Activated T-cell treated with anti-CD3 and anti-CD28 coated beads, Interleukin-2, amount 50 U/mL, for 72 hours (primary cell): ENCODE measurements around the gene DPYD. TPM values are rescaled to one million over a fixed set of nuclear protein-coding genes. Genes with fewer than 3 reads are reported as not detected.
A peak's percentile ranks its signal among the peaks of the same experiment; 100 is the strongest.

Source experiments
- ATAC-seq, 2 donors: fragments of 150-1000 bp; cut with Tn5 transposase; replicated peaks in 1 of 2; 2 replicates each; pipeline ENCODE4 v1.10.0; 2021; ENCODE audit warnings: moderate library complexity in 2 of 2, mild to moderate bottlenecking in 1 of 2
- DNase-seq, 2 donors: peaks; one replicate each; pipeline ENCODE4 v3.0.0; 2021 to 2022; ENCODE audit warnings: mixed read lengths in 1 of 2
- H3K27ac Mint-ChIP-seq: one replicate; pipeline ENCODE4 v1.8.0; 2022; ENCODE audit warnings: mild to moderate bottlenecking, moderate library complexity, mixed read lengths
- H3K27me3 Mint-ChIP-seq: one replicate; pipeline ENCODE4 v1.8.0; 2022; ENCODE audit warnings: low read depth, mixed read lengths
- H3K36me3 Mint-ChIP-seq, 2 donors: one replicate each; pipeline ENCODE4 v1.8.0; 2022; ENCODE audit warnings: mixed read lengths in 2 of 2, mild to moderate bottlenecking in 1 of 2; ENCODE audit not compliant: insufficient read depth in 2 of 2
- H3K4me1 Mint-ChIP-seq: one replicate; pipeline ENCODE4 v1.8.0; 2022; ENCODE audit warnings: low read depth, mixed read lengths
- H3K4me3 Mint-ChIP-seq, 2 donors: one replicate each; pipeline ENCODE4 v1.8.0; 2022; ENCODE audit warnings: mild to moderate bottlenecking in 2 of 2, mixed read lengths in 2 of 2, moderate library complexity in 2 of 2
- H3K9me3 Mint-ChIP-seq, 2 donors: one replicate each; pipeline ENCODE4 v1.8.0; 2022; ENCODE audit warnings: mixed read lengths in 2 of 2
- total RNA-seq, 2 donors: library from RNA; stranded (reverse); gene quantifications; one replicate each; pipeline ENCODE4 v1.2.3, GENCODE V29; 2022

Gene DPYD
- total RNA-seq, 2 donors from 2014 or later: 13.4 to 18.2 TPM

GRCh38 chr1:97740891-97741290 lies 179.9 kb downstream of the DPYD start:
- Mint-ChIP-seq H3K4me3 (no peak overlapping the region), H3K36me3 (no peaks in the 10 kb centered on the region), H3K4me1 (no peaks in the 10 kb centered on the region), H3K27ac (no peak overlapping the region), H3K9me3 (no peaks in the 10 kb centered on the region), H3K27me3 (no peaks in the 10 kb centered on the region)
- DNase-seq (no peak), ATAC-seq (no peak)

DNA sequence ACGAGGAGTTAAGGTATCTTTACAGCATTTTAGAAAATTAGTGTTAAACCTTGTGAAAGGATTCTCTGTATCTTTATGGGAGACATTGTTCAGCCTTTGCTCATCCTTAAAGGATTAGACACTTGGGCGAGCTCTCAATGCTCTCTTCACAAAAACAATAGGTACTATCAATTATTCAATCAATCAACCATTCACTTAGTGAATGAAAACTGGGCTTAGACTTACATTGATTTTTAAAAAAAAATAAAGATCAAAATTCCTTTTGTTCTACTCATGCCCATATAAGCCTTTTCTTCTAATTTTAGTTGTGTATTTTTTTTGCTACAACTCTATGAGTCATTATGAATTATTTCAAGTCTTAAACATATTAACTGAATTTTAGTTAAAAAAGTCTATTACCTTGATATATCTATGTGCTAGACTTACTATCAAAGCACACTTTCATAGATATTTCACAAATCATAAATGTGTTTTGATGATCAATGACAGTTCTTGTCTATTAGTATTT lies 181.2 kb downstream of the DPYD start:
- Mint-ChIP-seq H3K27ac (no peak overlapping the region), H3K36me3 (no peaks in the 10 kb centered on the region), H3K4me3 (no peak overlapping the region), H3K27me3 (no peaks in the 10 kb centered on the region), H3K4me1 (no peaks in the 10 kb centered on the region), H3K9me3 (no peaks in the 10 kb centered on the region)
- no peak for DNase-seq
- ATAC-seq: no peak

- no peaks in the 10 kb centered on the region for H3K9me3 Mint-ChIP-seq
- H3K27me3 Mint-ChIP-seq: no peaks in the 10 kb centered on the region
- no peaks in the 10 kb centered on the region for H3K4me1 Mint-ChIP-seq
- no peak overlapping the region for H3K4me3 Mint-ChIP-seq
- no peaks in the 10 kb centered on the region for H3K36me3 Mint-ChIP-seq
- ATAC-seq: no peak
- DNase-seq: no peak
- no peak overlapping the region for H3K27ac Mint-ChIP-seq
Measured at GRCh38 chr1:97738270-97738669, 182.6 kb downstream of the DPYD start.

- Mint-ChIP-seq H3K4me3 (no peak overlapping the region), H3K4me1 (peaks cover 10% of the 10 kb centered on the region), H3K36me3 (no peaks in the 10 kb centered on the region), H3K9me3 (no peaks in the 10 kb centered on the region), H3K27me3 (no peaks in the 10 kb centered on the region), H3K27ac (no peak overlapping the region)
- ATAC-seq (no peak), DNase-seq (no peak)
Measured at GRCh38 chr1:97730271-97730670, 190.6 kb downstream of the DPYD start.

DNA sequence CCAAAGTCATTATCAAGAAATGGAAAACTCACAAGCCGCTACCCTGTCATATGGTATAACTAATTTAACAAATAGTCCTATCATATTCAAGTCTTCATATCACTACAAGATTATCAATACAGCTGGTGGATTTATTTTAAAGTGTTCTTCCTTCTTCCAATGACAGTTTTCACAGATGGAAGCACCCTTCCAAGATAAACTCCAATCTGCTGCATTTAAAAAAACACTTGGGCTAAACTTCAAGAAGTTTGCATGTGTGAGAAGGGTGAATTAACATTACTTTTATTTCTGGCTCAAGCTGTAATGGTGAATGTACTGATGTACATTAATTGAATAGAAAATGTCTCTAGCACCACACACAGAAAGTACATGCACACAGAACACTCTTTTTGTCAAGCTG lies 192.4 kb downstream of the DPYD start:
- no peak for DNase-seq
- H3K36me3 Mint-ChIP-seq: peaks cover 0 to 3% of the 10 kb centered on the region in 2 donors
- no peak overlapping the region for H3K27ac Mint-ChIP-seq
- H3K4me3 Mint-ChIP-seq: no peak overlapping the region
- no peak for ATAC-seq
- no peaks in the 10 kb centered on the region for H3K27me3 Mint-ChIP-seq
- peaks cover 0 to 3% of the 10 kb centered on the region in 2 donors for H3K9me3 Mint-ChIP-seq
- peaks cover 10% of the 10 kb centered on the region for H3K4me1 Mint-ChIP-seq

DNA sequence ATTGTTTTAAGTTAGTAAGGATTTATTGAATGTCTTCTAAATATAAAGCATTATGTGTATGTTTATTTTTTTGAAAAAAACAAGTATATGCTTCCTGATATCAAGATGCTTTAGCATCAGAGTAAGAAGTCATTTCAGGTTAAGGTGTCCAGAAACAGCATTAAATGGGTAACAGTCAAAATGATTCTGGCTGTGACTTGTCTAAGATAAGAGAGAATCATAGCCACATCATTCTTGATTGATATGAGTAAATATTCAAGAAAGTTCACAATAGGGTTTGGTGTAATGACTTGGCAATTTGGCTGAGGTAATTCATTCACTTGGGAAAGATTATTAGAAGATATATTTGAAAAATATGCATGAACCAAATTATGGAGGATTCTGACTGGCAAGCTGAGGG lies 193.8 kb downstream of the DPYD start:
- DNase-seq (no peak), ATAC-seq (no peak)
- Mint-ChIP-seq H3K27me3 (no peaks in the 10 kb centered on the region), H3K36me3 (peaks cover 0 to 3% of the 10 kb centered on the region in 2 donors), H3K4me1 (peaks cover 10% of the 10 kb centered on the region), H3K9me3 (peaks cover 0 to 3% of the 10 kb centered on the region in 2 donors), H3K4me3 (no peak overlapping the region), H3K27ac (peak overlapping the region; percentile 76)

- no peak overlapping the region for H3K27ac Mint-ChIP-seq
Measured at GRCh38 chr1:97726386-97726785, 194.4 kb downstream of the DPYD start.

GRCh38 chr1:97721221-97721620 lies 199.6 kb downstream of the DPYD start:
- DNase-seq: no peak
- H3K9me3 Mint-ChIP-seq: peaks cover 0 to 7% of the 10 kb centered on the region in 2 donors
- no peak overlapping the region for H3K27ac Mint-ChIP-seq
- H3K4me3 Mint-ChIP-seq: no peak overlapping the region
- no peaks in the 10 kb centered on the region for H3K27me3 Mint-ChIP-seq
- no peaks in the 10 kb centered on the region for H3K4me1 Mint-ChIP-seq
- ATAC-seq: no peak
- peaks cover 7 to 10% of the 10 kb centered on the region in 2 donors for H3K36me3 Mint-ChIP-seq

More at GRCh38 chr1:97726386-97726785, 194.4 kb downstream of the DPYD start:
- Mint-ChIP-seq H3K36me3 (peaks cover 0 to 3% of the 10 kb centered on the region in 2 donors), H3K4me3 (no peak overlapping the region), H3K9me3 (peaks cover 0 to 3% of the 10 kb centered on the region in 2 donors), H3K27me3 (no peaks in the 10 kb centered on the region), H3K4me1 (peaks cover 10% of the 10 kb centered on the region)
- ATAC-seq (no peak), DNase-seq (no peak)

DNA sequence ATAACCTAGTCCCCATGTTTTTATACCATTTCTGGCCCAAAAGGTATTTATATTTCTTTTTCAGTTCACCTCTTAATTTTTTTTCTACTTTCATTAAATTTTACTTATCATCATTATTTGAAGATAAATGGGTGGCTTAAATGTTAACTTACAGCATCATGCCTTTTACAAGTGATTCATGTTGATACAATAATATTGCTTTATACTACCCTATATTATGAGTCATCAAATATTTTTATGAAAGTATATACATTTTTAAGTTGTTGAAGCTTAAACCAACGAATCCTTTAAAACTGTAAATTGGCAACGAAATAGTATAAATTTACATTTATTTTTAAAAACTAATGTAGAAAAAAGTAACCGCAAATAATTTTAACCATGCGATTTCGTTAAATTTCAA lies 207.9 kb downstream of the DPYD start:
- ATAC-seq (no peak), DNase-seq (no peak)
- no peaks in the 10 kb centered on the region for H3K4me1 Mint-ChIP-seq
- peaks cover 0 to under 1% of the 10 kb centered on the region in 2 donors for H3K9me3 Mint-ChIP-seq
- no peaks in the 10 kb centered on the region for H3K27me3 Mint-ChIP-seq
- no peak overlapping the region for H3K4me3 Mint-ChIP-seq
- H3K36me3 Mint-ChIP-seq: peaks cover 4 to 5% of the 10 kb centered on the region in 2 donors
- no peak overlapping the region for H3K27ac Mint-ChIP-seq

DNA sequence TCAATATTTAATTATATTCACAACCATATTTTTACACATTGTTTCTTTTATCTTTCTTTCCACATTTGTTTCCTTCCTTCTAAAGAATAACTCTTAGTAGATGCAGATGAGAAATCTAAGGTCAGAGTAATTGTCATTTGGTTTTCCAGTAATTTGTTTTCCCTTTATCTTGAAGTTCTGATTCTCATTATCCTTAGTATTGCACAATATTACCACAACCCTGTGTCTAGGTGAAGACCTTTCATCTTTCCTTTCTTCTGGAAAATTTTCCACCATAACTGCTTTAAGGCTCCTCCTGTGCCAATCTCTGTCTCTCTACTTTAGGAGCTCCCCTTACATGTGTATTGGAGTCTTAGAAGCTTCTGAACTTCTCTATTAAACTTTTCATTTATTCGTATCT lies 209.0 kb downstream of the DPYD start:
- no peaks in the 10 kb centered on the region for H3K36me3 Mint-ChIP-seq
- H3K4me1 Mint-ChIP-seq: no peaks in the 10 kb centered on the region
- ATAC-seq (no peak), DNase-seq (no peak)
- no peaks in the 10 kb centered on the region for H3K9me3 Mint-ChIP-seq
- no peak overlapping the region for H3K27ac Mint-ChIP-seq
- H3K27me3 Mint-ChIP-seq: no peaks in the 10 kb centered on the region
- H3K4me3 Mint-ChIP-seq: no peak overlapping the region

- no peak for DNase-seq
- Mint-ChIP-seq H3K4me1 (no peaks in the 10 kb centered on the region), H3K9me3 (no peaks in the 10 kb centered on the region), H3K36me3 (peaks cover 0 to 2% of the 10 kb centered on the region in 2 donors), H3K27ac (no peak overlapping the region), H3K27me3 (no peaks in the 10 kb centered on the region), H3K4me3 (no peak overlapping the region)
- ATAC-seq: no peak
Measured at GRCh38 chr1:97693601-97694000, 227.2 kb downstream of the DPYD start.

- H3K27me3 Mint-ChIP-seq: no peaks in the 10 kb centered on the region
- H3K27ac Mint-ChIP-seq: no peak overlapping the region
- peaks cover 0 to 6% of the 10 kb centered on the region in 2 donors for H3K36me3 Mint-ChIP-seq
- H3K4me1 Mint-ChIP-seq: no peaks in the 10 kb centered on the region
- no peaks in the 10 kb centered on the region for H3K9me3 Mint-ChIP-seq
- no peak overlapping the region for H3K4me3 Mint-ChIP-seq
- ATAC-seq (no peak), DNase-seq (no peak)
Measured at GRCh38 chr1:97691325-97691724, 229.5 kb downstream of the DPYD start.

GRCh38 chr1:97685360-97685759 lies 235.5 kb downstream of the DPYD start:
- Mint-ChIP-seq H3K9me3 (no peaks in the 10 kb centered on the region), H3K4me1 (no peaks in the 10 kb centered on the region), H3K27me3 (no peaks in the 10 kb centered on the region), H3K36me3 (peaks cover 3 to 11% of the 10 kb centered on the region in 2 donors), H3K27ac (no peak overlapping the region), H3K4me3 (no peak overlapping the region)
- DNase-seq (no peak), ATAC-seq (no peak)

GRCh38 chr1:97680894-97681293 lies 239.9 kb downstream of the DPYD start:
- peaks cover 2 to 4% of the 10 kb centered on the region in 2 donors for H3K36me3 Mint-ChIP-seq
- no peak overlapping the region for H3K27ac Mint-ChIP-seq
- H3K9me3 Mint-ChIP-seq: peaks cover 0 to 1% of the 10 kb centered on the region in 2 donors
- H3K4me3 Mint-ChIP-seq: no peak overlapping the region
- ATAC-seq (peak; percentile 68 to 83), DNase-seq (no peak)
- no peaks in the 10 kb centered on the region for H3K27me3 Mint-ChIP-seq
- no peaks in the 10 kb centered on the region for H3K4me1 Mint-ChIP-seq
